ENCODE measurements around the gene ITGA7. TPM values are rescaled to one million over a fixed set of nuclear protein-coding genes. Genes with fewer than 3 reads are reported as not detected.

ITGA7 gene
- total and polyA plus RNA-seq, 9 donors, result 4.9 to 69.6 (median 25.9) TPM

DNA sequence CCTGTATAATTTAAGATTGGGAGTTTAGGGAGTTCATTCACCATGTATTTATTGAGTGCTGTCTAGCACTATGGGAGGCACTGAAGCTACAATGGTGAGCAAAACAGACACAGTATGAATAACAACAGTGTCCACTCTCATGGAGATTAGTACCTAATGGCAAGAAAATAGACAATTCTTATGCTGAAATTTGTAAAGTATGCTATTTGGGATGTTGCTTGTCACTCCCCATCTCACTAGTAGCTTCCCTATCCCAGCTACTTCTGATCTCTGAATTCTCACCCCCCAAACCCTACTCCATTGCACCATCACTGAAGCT lies 39.2 kb upstream of the ITGA7 start:
- Histone ChIP-seq H3K9me3 (no peaks in the 10 kb centered on the region), H3K4me1 (ENCODE audit: insufficient read depth) (peaks cover 12% of the 10 kb centered on the region), H3K4me3 (no peak overlapping the region), H3K27ac (no peak overlapping the region), H3K36me3 (no peaks in the 10 kb centered on the region), H3K27me3 (no peaks in the 10 kb centered on the region)
- DNase-seq, result no peak
- no peak for TF ChIP-seq EP300 (IDR thresholded peaks at IDR 0.05)
- TF ChIP-seq CTCF (IDR thresholded peaks at IDR 0.05), result no peak
- no peak for TF ChIP-seq POLR2A (IDR thresholded peaks at IDR 0.05)
- intact Hi-C loops (cut with DNase I), result loop anchor here in 3 of 4 donors (5.0 to 10.0 kb wide), 4 partner anchors 48 to 298 kb away; partner anchors contain the start of genes ORMDL2 (in 1 of the 3), RPS26 (in 1 of the 3) and SARNP (in 1 of the 3)

GRCh38 chr12:55746174-55746912 lies 38.6 kb upstream of the ITGA7 start:
- H3K4me1 ChIP-seq (ENCODE audit: insufficient read depth), result peaks cover 12% of the 10 kb centered on the region
- TF ChIP-seq EP300 (IDR thresholded peaks at IDR 0.05), result no peak
- TF ChIP-seq CTCF (IDR thresholded peaks at IDR 0.05), result no peak
- TF ChIP-seq POLR2A (IDR thresholded peaks at IDR 0.05), result no peak
- no peaks in the 10 kb centered on the region for H3K27me3 ChIP-seq
- no peaks in the 10 kb centered on the region for H3K9me3 ChIP-seq
- H3K27ac ChIP-seq, result peak overlapping the region; percentile 3 to 57
- intact Hi-C loops (cut with DNase I), result loop anchor here in 3 of 4 donors (5.0 to 10.0 kb wide), 4 partner anchors 48 to 298 kb away; partner anchors contain the start of genes ORMDL2 (in 1 of the 3), RPS26 (in 1 of the 3) and SARNP (in 1 of the 3)
- WGBS, 3 donors, result 31 to 41% (median 35%) methylated on average over 3 of the region's 3 CpGs
- DNase-seq, result no peak
- H3K36me3 ChIP-seq, result no peaks in the 10 kb centered on the region
- no peak overlapping the region for H3K4me3 ChIP-seq

DNA sequence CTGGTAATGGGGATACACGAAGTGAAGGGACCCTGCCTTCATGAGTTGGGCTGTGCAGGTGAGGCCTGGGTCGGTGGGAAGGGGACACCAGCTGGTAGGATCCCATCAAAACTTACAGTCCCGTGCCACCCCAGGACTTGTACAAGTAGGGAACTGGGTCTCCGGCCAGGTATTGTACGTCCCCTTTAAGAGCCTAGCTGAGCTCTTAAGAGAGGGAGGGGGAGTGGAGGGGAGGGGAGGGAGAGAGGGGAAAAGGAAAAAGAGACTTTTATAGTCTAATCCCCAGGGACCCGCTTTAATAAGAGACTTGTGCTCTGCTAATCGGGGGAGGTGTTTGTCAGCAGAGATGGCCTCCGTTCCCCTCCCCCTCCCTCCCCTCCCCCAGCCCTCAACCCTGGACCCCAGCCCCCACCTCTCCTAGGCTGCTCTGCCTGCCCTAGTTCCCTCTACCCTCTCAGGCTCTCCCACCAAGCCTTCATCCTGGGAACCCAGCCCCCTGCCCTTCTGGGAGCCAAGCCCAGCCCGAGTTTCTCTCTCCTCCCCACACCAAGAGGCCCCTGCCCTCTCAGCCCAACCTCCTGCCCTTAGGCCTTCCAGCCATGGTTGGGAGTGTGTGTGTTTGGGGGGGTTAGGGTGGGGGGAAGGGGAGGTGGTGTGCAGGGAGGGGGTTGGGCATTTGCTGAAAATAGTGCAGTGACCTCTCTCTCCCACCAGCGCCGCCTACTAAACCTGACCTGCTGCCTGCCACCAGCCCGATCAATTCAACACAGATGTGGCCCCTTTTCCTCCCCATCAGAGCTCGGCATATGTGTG lies 37.9 kb upstream of the ITGA7 start:
- TF ChIP-seq CTCF (IDR thresholded peaks at IDR 0.05) (no peak), POLR2A (IDR thresholded peaks at IDR 0.05) (no peak), EP300 (IDR thresholded peaks at IDR 0.05) (no peak)
- intact Hi-C loops (cut with DNase I), result loop anchor here in 3 of 4 donors (5.0 to 10.0 kb wide), 4 partner anchors 49 to 299 kb away; partner anchors contain the start of genes ORMDL2 (in 1 of the 3), RPS26 (in 1 of the 3) and SARNP (in 1 of the 3)
- peaks cover 12% of the 10 kb centered on the region for H3K4me1 ChIP-seq (ENCODE audit: insufficient read depth)
- H3K9me3 ChIP-seq, result no peaks in the 10 kb centered on the region
- no peaks in the 10 kb centered on the region for H3K36me3 ChIP-seq
- peak overlapping the region; percentile 3 to 57 for H3K27ac ChIP-seq
- DNase-seq, result peak; percentile 60 to 68 (median 64)
- WGBS, 3 donors, result 8 to 12% (median 11%) methylated on average over 13 of the region's 13 CpGs
- H3K27me3 ChIP-seq, result no peaks in the 10 kb centered on the region
- no peak overlapping the region for H3K4me3 ChIP-seq

DNA sequence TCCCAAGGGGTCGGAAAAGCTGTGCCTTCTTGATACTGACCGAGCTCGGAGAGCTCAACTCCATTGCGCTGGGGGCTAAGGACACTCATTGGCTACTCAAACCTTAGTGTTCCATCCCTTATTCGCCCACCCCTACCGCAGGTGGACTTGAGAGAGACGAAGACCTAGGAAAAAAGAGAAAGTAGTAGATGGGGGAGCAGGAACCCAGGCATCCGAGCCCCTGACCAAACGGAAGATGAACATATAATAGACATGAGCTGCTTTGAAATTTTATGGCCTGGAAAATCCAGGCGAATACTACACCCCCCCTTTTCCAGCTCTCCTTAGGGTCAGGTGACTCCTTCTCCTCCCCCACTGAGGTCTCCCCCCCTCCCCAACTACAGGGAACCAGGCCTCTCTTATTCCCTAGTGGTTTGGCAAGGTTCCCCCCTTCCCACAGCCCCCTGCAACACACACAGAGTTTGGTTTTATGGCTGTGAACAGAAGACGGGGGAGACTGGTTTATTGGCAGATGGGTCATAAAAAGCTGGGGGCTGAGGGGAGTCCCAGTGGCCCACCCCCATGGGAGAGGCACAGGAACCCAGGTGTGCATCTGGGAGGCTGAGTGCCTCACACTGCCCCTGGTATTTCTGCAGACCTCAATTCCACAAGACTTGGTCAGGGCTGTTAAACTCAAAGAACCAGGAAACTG lies 36.8 kb upstream of the ITGA7 start:
- Histone ChIP-seq H3K4me1 (ENCODE audit: insufficient read depth) (peaks cover 12% of the 10 kb centered on the region), H3K4me3 (peak overlapping the region; percentile 75), H3K27me3 (no peaks in the 10 kb centered on the region), H3K36me3 (no peaks in the 10 kb centered on the region), H3K9me3 (no peaks in the 10 kb centered on the region), H3K27ac (peak overlapping the region in 1 of 2 donors; percentile 69)
- WGBS, 3 donors, result 8 to 12% (median 11%) methylated on average over 11 of the region's 11 CpGs
- intact Hi-C loops (cut with DNase I), result loop anchor here (5.0 to 10.0 kb wide), 6 partner anchors 50 to 300 kb away; partner anchors contain the start of genes DGKA (in 1 of the 4), ORMDL2 (in 1 of the 4), RPS26 (in 1 of the 4) and SARNP (in 1 of the 4)
- no peak for DNase-seq
- TF ChIP-seq POLR2A (IDR thresholded peaks at IDR 0.05), result no peak
- no peak for TF ChIP-seq EP300 (IDR thresholded peaks at IDR 0.05)
- TF ChIP-seq CTCF (IDR thresholded peaks at IDR 0.05), result no peak

Measured in ovary (tissue), 9 donors.